Hematopoietic multipotent progenitor cell treated with erythropoietin and hydrocortisone succinate and interleukin-3 and kit ligand, for 15 days (in vitro differentiated cells): ENCODE measurements around the gene OR2S2.
"Not testable (repeated sequence)": the region's sequence is repeated elsewhere in the genome, so short reads cannot be mapped to it uniquely, and the experiment has no call there.

Experiments used
- DNase-seq: peaks from one replicate; pipeline ENCODE4 v3.0.0-alpha.2; 2015; ENCODE audit warnings: low spot score

Gene OR2S2

DNA sequence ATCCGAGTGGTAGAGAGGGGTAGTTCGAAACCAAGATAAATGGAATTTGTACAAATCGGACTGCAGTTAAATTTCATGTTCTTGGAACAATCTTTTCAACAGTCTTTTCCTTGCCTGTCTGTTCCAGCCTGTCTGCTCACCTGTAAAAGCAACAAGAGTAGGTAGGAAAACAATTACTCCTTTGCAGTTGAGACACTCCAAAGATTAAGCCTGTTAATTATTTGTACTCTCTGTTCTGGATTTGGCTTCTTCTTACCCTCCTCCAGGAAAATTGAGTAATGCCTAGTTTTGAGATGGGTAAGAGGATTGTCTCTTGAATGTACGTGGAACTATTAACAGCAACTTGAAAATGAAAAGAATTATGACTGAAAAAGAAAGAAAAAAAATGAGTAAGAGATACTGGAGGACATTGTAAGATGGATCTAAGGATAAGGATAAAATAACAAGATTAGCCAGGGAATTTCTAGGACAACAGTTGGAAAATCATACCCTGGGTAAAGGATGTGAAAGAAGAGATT is 24.3 kb downstream of the OR2S2 start:
- no peak for DNase-seq

DNA sequence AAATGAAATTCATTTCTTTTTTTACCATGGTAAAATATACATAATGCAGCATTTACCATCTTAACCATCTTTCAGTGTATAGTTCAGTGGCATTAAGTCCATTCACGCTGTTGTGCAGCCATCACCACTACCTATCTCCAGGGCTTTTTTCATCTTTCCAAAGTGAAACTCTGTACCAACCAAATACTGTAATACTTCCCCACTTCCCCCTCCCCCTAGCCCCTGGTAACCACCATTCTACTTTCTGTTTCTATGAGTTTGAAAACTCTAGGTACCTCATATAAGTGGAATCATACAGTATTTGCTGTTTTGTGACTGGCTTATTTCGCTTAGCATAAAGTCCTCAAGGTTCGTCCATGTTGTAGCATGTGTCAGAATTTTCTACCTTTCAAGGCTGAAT is 25.2 kb downstream of the OR2S2 start:
- no peak for DNase-seq

DNA sequence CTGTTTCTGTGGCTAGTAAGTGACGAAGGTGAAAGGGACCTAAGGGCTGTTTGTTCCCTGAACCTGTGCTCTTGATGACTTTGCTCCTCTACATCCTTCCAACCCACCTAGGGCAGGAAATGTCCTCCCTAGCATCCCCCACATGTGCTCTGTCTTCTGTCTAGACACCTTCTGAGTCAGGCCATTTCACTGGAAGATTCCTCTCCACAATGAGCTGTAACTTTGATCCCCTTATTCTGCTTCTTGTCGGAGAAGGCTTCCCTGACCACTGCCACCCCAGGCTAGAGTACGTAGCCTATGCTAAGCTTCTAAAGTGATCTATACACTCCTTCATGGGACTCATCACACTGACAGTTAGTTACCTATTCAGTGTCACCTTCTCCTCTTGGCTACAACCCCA is 27.0 kb downstream of the OR2S2 start:
- no peak for DNase-seq

DNA sequence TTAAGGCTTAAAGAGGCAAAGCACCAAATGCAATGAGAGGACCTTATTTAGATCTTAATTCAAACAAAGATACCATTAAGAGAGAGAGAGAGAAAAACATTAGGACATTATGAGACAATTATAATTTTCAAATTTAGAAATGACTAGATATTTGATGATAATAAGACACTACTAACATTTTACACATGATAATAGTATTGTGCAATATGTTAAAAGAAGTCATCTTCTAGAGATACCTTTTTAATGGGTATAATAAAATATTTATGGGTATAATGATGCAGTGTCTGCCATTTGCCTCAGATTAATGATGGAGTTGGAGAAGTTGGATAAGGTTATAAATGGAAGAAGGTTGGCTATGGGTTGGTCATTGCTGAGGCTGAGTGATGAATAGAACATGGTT is 27.4 kb downstream of the OR2S2 start:
- DNase-seq = no peak

DNA sequence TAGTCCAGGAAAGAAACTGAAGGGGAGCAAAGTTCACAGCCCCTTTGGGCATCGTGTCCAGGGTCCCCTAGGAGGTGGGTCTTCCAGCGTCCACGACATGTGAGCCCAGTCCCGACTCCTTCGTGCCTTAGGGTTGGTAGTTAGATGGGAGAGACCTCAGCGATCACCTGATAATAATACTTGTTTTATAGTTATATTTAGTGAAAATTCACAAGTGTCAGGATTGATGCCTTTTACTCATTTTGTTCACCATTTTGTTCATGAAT is 28.6 kb downstream of the OR2S2 start:
- DNase-seq = no peak

DNA sequence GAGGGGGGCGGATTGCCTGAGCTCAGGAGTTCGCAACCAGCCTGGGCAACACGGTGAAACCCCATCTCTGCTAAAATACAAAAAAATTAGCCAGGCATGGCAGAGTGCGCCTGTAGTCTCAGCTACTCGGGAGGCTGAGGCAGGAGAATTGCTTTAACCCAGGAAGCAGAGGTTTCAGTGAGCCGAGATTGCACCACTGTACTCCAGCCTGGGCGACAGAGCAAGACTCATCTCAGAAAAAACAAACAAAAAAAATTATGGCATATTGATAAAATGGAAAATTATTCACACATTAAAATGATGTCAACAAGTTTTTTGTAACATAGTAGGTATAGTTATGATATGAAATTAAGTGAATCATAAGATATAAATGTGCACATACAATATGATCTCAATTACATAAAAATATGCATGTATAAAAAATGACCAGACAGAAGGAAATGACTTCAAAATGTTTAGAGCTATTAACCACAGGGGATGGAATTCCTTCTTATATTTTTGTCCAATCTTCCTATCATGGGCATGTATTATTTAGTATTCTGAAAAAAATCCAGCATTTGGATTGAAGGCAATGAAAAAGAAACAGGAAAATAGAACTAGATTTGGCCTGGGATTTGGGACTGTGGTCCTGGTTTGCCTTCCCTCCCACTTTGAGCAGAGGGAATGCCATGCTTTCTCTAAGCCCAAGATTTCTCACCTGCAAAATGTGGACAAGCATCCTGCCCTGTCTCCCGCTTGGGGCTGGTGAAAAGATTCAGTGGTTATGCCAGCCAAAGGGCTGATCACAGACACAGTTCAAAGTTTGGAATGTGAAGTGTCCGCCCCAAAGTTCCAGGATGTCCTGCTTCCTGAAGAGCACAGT is 29.1 kb downstream of the OR2S2 start:
- no peak for DNase-seq

DNA sequence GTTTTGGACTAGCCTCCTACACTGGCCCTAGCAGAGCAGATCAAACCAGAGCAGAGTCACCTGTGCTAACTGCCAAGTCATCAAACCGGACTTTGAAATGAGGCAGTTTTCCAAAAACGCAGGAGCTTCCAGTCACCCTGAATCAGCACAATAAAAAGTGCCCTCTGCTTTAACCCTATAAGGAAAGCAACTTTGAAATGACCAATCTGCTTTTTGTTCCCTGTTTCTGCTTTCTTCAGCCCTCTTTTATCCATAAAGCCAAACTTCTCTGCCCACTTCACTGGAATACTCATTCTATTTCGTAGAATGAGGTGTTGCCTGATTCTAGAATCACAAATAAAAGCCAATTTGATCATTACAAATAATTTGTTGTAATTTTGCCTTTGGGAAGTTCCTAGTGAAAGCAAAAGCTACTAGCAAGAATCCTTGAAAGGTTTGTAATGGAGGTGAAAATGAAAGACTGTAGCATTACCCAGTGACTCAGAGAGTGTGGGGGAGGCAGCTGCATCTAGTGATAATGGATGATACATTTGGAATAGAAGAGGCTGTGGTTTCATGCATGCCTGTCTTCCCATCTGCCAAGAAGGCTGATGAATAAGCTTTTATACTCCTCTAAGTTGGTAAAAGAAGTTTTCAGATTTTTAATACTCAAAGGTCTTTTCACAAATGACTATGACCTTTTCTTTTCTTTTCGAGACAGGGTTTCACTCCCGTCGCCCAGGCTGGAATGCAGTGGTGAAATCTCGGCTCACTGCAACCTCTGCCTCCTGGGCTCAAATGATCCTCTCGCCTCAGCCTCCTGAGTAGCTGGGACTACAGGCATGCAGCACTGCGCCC is 33.8 kb downstream of the OR2S2 start:
- peak; percentile 36 for DNase-seq

DNA sequence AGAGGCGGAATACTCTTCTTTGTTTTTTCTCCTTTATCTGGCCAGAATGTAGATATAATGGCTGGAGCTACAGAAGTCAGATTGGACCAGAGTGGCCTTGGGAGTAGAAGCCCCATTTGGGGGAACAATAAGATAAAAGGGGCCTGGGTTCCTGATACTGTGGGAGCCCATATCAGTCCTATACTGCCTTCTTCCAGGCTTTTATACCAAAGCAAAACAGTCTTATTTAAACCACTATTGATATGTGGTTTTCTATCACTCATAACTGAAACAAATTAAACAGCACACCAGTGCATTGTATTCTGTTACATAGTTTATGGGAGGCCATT is 34.4 kb downstream of the OR2S2 start:
- DNase-seq = no peak

DNA sequence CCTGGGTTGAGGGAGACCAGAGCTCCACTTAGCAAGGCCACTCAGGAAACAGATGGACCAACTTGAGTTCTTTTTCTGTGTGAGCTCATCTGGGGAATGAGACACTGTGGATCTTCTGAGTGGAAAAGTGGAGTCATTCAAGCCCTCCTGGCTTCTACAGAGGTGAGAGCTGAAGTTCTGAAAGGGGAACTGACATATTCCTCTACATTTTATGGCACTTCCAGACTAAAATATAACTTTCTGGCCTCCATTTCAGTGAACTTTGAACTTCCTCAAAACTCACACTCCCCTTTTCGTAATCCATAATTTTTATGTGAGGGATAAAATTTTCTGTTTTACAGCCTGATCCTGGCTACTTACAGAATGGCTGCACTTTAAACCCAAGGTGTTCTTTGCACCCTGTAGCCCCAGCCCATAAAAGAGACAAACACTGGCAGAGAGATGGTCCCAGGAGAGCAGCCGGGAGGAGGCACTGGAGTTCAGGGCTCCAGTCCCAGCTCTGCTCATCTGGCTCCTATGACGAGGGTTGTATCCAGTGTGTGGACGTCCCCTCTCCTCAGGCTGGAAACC is 37.8 kb downstream of the OR2S2 start:
- no peak for DNase-seq

DNA sequence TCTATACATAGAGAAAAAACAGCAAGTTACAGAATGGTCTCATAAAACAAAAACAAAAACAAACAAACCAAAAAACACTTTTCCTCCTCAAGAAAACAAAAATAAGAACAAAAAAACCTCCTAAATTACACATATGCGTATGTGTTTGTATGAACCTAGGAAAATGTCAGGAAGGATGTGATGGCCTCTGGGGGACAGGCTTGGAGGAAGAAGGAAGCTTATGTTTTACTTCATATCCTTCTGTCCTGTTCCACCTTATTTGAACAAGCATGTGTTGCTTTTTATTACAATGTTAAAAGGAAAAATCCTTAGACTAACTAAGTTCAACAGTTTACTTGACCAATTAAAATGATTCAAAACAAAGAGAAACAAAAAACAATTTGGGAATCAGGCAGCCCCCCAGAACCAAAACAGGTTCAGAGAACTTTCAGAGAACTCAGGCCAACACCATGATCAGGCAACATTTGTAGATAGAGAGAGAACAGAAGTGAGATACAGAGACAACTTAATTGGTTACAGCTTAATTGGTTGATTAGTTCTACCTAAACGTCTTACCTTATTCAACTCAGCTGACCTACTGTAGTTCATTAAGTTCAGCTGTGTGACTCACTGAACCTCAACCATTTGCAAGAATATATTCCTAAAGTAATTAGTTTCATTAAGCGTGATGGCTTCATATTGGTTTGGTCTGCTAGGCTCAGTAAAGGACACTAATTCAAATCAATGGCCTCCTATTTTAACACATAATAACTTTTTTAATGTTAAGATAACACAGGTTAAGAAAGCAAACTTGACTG is 38.5 kb downstream of the OR2S2 start:
- no peak for DNase-seq

DNA sequence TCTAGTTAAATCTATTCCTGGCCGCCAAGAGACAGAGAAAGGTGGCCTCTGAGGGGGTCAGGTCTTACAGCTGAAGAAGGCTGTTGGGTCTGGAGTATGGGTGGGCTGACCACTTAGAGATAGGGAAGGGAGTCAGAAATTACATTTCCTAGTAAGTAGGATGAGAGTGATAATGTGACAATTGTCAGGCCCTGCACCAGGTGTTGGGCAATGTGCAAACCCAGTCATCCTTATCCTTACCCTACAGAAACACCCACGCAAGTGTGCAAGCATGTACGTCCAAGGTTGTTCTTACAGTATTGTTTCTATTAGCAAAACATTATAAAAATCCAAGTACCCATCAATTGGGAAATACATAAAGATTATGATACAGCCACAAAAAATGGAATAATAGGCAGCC is 39.2 kb downstream of the OR2S2 start:
- DNase-seq = no peak

DNA sequence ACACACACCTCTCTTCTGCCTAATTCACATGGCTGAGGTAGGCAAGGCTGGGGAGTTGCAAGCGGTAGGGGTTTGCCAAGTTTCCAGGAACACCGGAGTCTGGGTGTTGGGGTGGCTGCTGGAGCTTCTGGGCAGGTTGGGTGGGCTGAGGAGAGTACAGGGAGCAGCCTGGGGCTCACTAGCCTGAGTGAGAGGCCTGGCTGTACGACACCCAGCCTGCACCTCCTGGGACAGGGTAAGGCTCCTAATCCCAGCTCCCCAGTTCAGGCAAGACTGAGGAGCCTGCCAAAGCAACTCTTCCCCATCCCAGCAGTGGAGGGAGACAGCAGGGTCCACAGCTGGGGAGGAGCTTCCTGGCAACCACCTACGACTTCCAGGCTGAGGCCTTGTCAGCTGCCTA is 40.7 kb downstream of the OR2S2 start:
- DNase-seq = no peak

DNA sequence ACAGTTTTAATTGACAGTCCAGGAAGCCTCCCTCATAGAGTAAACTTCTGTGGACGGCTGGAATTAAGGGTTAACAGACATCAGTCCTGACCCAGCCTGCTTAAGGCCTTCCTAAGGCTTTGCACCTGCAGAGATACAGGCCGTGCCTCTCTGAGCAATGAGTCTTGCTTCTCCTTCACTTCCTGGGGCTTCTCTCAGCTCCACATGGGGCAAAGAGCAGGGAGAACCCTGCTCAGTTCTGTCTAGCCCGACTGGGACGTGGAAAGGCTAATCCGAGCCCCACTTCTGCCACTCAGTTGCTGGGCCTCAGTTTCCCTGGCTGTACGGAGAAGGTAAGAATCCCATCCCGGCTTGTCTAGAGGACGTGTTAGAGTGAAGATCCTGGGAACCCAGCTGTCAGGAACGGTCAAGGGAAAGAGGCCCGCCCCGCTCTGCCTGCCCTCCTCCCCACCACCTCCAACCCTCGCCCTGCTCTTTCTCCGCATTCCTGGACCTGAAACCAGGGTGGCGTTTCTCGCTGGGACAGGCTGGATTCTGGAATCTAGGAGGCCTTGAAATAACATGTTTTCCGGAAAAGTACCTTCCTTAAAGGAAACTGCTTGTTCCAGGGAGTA is 42.2 kb downstream of the OR2S2 start:
- DNase-seq = no peak

DNA sequence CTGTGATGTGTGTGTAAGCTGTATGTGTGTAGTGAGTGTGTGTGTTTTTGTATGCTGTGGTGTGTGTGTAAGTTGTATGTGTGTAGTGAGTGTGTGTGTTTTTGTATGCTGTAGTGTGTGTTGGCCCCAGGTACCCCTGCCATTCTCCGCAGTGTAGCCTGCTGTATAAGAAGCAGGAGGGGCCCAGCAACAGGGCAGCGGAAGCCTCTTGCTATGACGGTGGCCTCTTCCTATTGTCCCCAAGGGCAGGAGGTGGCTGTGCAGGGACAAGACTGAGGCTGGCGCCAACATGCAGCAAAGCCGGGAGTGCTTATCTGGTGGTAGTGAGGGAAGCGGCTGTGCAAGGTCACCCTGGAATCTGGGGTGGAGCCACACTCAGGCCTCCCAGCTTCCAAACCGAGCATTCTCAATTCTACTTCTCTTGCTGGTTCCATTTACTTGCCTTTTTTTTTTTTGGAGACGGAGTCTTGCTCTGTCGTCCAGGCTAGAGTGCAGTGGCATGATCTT is 43.6 kb downstream of the OR2S2 start:
- peak; percentile 9 for DNase-seq

DNA sequence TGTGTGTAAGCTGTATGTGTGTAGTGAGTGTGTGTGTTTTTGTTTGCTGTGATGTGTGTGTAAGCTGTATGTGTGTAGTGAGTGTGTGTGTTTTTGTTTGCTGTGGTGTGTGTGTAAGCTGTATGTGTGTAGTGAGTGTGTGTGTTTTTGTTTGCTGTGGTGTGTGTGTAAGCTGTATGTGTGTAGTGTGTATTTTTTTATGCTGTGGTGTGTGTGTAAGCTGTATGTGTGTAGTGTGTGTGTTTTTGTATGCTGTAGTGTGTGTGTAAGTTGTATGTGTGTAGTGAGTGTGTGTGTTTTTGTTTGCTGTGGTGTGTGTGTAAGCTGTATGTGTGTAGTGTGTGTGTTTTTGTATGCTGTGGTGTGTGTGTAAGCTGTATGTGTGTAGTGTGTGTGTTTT is 44.5 kb downstream of the OR2S2 start:
- DNase-seq = not testable (repeated sequence)

DNA sequence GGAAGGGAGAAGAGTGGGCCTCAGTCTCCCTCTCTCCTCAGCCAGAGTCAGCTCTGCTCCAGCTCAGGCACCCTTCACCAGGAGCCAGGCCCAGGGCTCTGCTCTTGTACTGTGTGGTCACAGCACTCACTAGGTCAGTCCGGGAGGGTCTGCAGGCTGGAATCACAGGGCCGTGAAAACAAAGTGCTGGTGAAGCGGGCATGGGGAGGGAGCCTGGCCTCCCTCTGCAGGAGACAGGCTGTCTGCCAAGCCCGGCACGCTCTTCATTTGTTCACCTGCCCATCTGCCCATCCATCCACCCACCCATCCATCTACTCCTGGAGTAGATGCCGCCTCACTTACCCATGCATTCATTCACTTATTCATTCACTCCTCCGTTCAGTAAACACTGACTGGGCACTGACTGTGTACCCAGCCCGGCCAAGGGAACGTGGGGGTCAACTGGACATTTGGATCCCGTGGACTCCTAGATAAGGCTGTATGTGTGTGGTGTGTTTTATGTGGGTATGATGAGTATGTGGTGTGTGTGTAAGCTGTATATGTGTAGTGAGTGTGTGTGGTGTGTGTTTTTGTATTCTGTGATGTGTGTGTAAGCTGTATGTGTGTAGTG is 45.1 kb downstream of the OR2S2 start:
- no peak for DNase-seq

DNA sequence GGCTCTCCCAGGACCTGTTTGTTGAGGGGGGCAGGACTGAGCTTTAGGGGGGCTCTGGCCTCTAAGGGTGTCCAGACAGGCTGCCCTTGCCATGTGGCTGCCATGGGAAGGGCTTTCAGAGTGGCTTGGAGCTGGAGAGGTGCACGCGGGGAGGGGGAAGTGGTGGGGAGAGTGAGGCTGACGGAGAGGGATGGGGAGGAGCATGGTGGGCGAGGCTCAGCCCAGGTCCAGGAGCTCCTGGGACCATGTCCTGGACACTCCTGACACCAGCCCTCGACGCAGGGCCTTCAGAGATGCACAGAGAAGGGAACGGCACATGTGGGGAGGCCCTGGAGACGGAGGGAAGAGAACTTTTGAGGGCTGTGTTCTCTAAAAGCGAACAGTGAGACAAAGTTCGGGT is 46.3 kb downstream of the OR2S2 start:
- no peak for DNase-seq

DNA sequence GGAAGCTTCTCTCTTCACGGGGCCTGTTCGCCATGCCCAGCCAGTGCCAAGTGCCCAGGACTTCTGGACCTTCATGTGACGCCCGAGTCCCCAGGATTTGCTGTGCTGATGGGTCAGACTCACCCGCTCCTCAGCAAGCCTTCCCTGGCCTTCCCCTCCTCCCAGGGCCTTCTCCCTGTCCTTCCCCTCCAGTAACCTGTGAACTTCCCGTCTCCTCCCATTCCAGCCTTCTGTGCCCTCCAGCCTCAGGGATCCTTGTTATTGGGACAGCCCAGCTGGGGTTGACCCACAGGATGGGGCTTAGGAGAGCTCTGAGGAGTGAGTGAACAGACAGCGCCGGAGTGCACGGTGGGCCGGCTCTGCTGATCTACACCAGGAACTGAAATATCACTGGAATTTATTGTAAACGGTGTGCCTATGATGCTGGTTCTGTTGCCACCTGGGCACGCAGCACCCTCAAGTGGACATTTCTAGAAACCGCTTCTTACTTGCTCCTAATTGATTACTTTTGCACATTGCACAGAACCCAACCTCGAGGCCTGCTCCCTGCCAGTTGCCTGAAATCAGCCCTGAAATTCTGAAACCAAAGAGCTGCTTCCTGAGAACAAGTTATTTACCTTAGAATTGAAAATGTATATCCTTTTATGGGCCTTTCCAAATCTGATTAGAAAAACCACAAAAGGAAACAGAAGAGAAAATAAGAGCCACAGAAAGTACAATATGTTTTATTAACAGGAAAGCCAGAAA is 47.2 kb downstream of the OR2S2 start:
- DNase-seq = no peak

DNA sequence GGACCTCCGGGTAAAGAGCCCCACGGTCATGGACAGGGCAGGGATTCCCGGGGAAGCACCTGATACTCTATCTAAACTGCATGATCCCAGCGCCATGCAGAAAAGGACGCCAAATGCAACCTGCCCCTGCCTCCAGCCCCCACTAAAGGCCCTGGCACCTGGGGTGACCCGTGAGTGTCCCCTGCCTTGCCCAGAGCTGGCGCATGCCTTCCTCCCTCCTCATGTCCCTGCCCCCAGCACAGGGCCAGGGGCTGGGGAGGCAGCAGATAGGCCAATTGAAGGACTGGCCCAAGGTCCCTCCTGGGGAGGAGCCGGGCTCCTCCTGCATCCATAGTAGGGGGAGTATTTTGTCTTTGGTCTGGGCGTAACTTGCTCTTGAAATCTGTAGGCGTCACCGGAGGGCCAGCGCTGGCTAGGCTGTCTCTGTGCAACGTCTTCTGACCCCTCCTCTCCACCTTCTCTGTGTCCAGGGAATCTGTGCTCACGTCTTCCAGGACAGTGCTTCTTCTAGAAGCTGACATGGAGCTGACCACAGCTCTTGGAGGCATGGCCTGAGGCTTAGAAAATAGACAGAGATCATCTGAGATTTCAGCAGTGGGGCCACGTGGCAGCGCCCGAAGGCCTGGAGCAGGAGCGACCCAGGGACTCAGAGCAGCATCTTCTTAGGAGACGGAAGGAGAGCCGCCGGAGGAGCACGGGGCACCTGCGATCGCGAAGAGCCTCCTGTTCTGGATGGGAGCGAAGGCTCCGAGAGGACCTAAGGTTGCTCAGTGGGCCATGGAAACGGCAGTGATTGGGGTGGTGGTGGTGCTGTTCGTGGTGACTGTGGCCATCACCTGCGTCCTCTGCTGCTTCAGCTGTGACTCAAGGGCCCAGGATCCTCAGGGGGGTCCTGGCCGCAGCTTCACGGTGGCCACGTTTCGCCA is 48.0 kb downstream of the OR2S2 start:
- DNase-seq = no peak
